ENCODE results near the gene SORCS2. TPM values are rescaled to one million over a fixed set of nuclear protein-coding genes. Genes with fewer than 3 reads are reported as not detected.
A peak's percentile ranks its signal among the peaks of the same experiment; 100 is the strongest.
"Not testable (repeated sequence)": the region's sequence is repeated elsewhere in the genome, so short reads cannot be mapped to it uniquely, and the experiment has no call there.

The SORCS2 gene
- total RNA-seq, 1 experiment from 2014 or later: 0.05 TPM

GRCh38 chr4:7598939-7599790 is 406.8 kb downstream of the SORCS2 start:
- Histone ChIP-seq H3K27me3 (replicated peaks) (peaks cover 4% of the 10 kb centered on the region), H3K27ac (no peak overlapping the region), H3K4me1 (replicated peaks) (no peaks in the 10 kb centered on the region), H3K9me3 (replicated peaks) (no peaks in the 10 kb centered on the region), H3K36me3 (no peaks in the 10 kb centered on the region), H3K4me3 (no peak overlapping the region)
- no peak for DNase-seq (ENCODE audit: low read depth in 1 of 2, low spot score in 2 of 2)

GRCh38 chr4:7600247-7600646 is 407.9 kb downstream of the SORCS2 start:
- H3K36me3 ChIP-seq: no peaks in the 10 kb centered on the region
- DNase-seq (ENCODE audit: low read depth in 1 of 2, low spot score in 2 of 2): no peak
- H3K27ac ChIP-seq: no peak overlapping the region
- H3K9me3 ChIP-seq (replicated peaks): no peaks in the 10 kb centered on the region
- H3K4me1 ChIP-seq (replicated peaks): no peaks in the 10 kb centered on the region
- H3K27me3 ChIP-seq (replicated peaks): peaks cover 4% of the 10 kb centered on the region
- H3K4me3 ChIP-seq: no peak overlapping the region

- H3K27me3 ChIP-seq (replicated peaks); H3K4me3 ChIP-seq; H3K9me3 ChIP-seq (replicated peaks); H3K4me1 ChIP-seq (replicated peaks); DNase-seq (ENCODE audit: low read depth in 1 of 2, low spot score in 2 of 2); H3K27ac ChIP-seq; H3K36me3 ChIP-seq: not testable (repeated sequence)
Measured at GRCh38 chr4:7602166-7602565, 409.8 kb downstream of the SORCS2 start.

- Histone ChIP-seq H3K36me3 (no peaks in the 10 kb centered on the region), H3K27ac (no peak overlapping the region), H3K4me3 (no peak overlapping the region), H3K4me1 (replicated peaks) (no peaks in the 10 kb centered on the region), H3K9me3 (replicated peaks) (no peaks in the 10 kb centered on the region), H3K27me3 (replicated peaks) (0 out of 2 replicates have a peak, but pooled peaks cover 5% of the 10 kb centered on the region)
- peak in 1 of 2 experiments; percentile 6 for DNase-seq (ENCODE audit: low read depth in 1 of 2, low spot score in 2 of 2)
Measured at GRCh38 chr4:7607156-7607910, 415.0 kb downstream of the SORCS2 start.

GRCh38 chr4:7608046-7608445 is 415.7 kb downstream of the SORCS2 start:
- DNase-seq (ENCODE audit: low read depth in 1 of 2, low spot score in 2 of 2): no peak
- H3K4me1 ChIP-seq (replicated peaks): no peaks in the 10 kb centered on the region
- H3K36me3 ChIP-seq: no peaks in the 10 kb centered on the region
- no peak overlapping the region for H3K4me3 ChIP-seq
- H3K9me3 ChIP-seq (replicated peaks): no peaks in the 10 kb centered on the region
- 0 out of 2 replicates have a peak, but pooled peaks cover 5% of the 10 kb centered on the region for H3K27me3 ChIP-seq (replicated peaks)
- no peak overlapping the region for H3K27ac ChIP-seq

GRCh38 chr4:7609316-7609715 is 417.0 kb downstream of the SORCS2 start:
- H3K4me1 ChIP-seq (replicated peaks): no peaks in the 10 kb centered on the region
- H3K27ac ChIP-seq: no peak overlapping the region
- 0 out of 2 replicates have a peak, but pooled peaks cover 5% of the 10 kb centered on the region for H3K27me3 ChIP-seq (replicated peaks)
- no peaks in the 10 kb centered on the region for H3K9me3 ChIP-seq (replicated peaks)
- no peak for DNase-seq (ENCODE audit: low read depth in 1 of 2, low spot score in 2 of 2)
- no peaks in the 10 kb centered on the region for H3K36me3 ChIP-seq
- no peak overlapping the region for H3K4me3 ChIP-seq

GRCh38 chr4:7610022-7610670 is 417.8 kb downstream of the SORCS2 start:
- Histone ChIP-seq H3K4me3 (no peak overlapping the region), H3K9me3 (replicated peaks) (no peaks in the 10 kb centered on the region), H3K36me3 (no peaks in the 10 kb centered on the region), H3K4me1 (replicated peaks) (no peaks in the 10 kb centered on the region), H3K27ac (no peak overlapping the region), H3K27me3 (replicated peaks) (0 out of 2 replicates have a peak, but pooled peaks cover 5% of the 10 kb centered on the region)
- no peak for DNase-seq (ENCODE audit: low read depth in 1 of 2, low spot score in 2 of 2)

- Histone ChIP-seq H3K27me3 (replicated peaks) (0 out of 2 replicates have a peak, but pooled peaks cover 5% of the 10 kb centered on the region), H3K4me1 (replicated peaks) (no peaks in the 10 kb centered on the region), H3K4me3 (no peak overlapping the region), H3K36me3 (no peaks in the 10 kb centered on the region), H3K27ac (no peak overlapping the region), H3K9me3 (replicated peaks) (no peaks in the 10 kb centered on the region)
- no peak for DNase-seq (ENCODE audit: low read depth in 1 of 2, low spot score in 2 of 2)
Measured at GRCh38 chr4:7610841-7611240, 418.5 kb downstream of the SORCS2 start.

- Histone ChIP-seq H3K36me3 (no peaks in the 10 kb centered on the region), H3K4me1 (replicated peaks) (no peaks in the 10 kb centered on the region), H3K4me3 (no peak overlapping the region), H3K9me3 (replicated peaks) (no peaks in the 10 kb centered on the region), H3K27ac (no peak overlapping the region), H3K27me3 (replicated peaks) (0 out of 2 replicates have a peak, but pooled peaks cover 5% of the 10 kb centered on the region)
- no peak for DNase-seq (ENCODE audit: low read depth in 1 of 2, low spot score in 2 of 2)
Measured at GRCh38 chr4:7612311-7612897, 420.1 kb downstream of the SORCS2 start.

- Histone ChIP-seq H3K4me1 (replicated peaks) (no peaks in the 10 kb centered on the region), H3K9me3 (replicated peaks) (no peaks in the 10 kb centered on the region), H3K27me3 (replicated peaks) (no peaks in the 10 kb centered on the region), H3K36me3 (no peaks in the 10 kb centered on the region), H3K27ac (no peak overlapping the region), H3K4me3 (no peak overlapping the region)
- no peak for DNase-seq (ENCODE audit: low read depth in 1 of 2, low spot score in 2 of 2)
Measured at GRCh38 chr4:7614350-7614949, 422.1 kb downstream of the SORCS2 start.

- Histone ChIP-seq H3K27ac (no peak overlapping the region), H3K9me3 (replicated peaks) (no peaks in the 10 kb centered on the region), H3K4me1 (replicated peaks) (no peaks in the 10 kb centered on the region), H3K36me3 (no peaks in the 10 kb centered on the region), H3K27me3 (replicated peaks) (peaks cover 9% of the 10 kb centered on the region), H3K4me3 (no peak overlapping the region)
- no peak for DNase-seq (ENCODE audit: low read depth in 1 of 2, low spot score in 2 of 2)
Measured at GRCh38 chr4:7616193-7616592, 423.9 kb downstream of the SORCS2 start.

- Histone ChIP-seq H3K4me3 (no peak overlapping the region), H3K27ac (no peak overlapping the region), H3K36me3 (no peaks in the 10 kb centered on the region), H3K27me3 (replicated peaks) (peaks cover 12% of the 10 kb centered on the region), H3K9me3 (replicated peaks) (no peaks in the 10 kb centered on the region), H3K4me1 (replicated peaks) (no peaks in the 10 kb centered on the region)
- no peak for DNase-seq (ENCODE audit: low read depth in 1 of 2, low spot score in 2 of 2)
Measured at GRCh38 chr4:7618361-7618760, 426.0 kb downstream of the SORCS2 start.

GRCh38 chr4:7620086-7620813 is 427.9 kb downstream of the SORCS2 start:
- no peaks in the 10 kb centered on the region for H3K36me3 ChIP-seq
- no peak for DNase-seq (ENCODE audit: low read depth in 1 of 2, low spot score in 2 of 2)
- no peaks in the 10 kb centered on the region for H3K9me3 ChIP-seq (replicated peaks)
- no peak overlapping the region for H3K27ac ChIP-seq
- H3K27me3 ChIP-seq (replicated peaks): peaks cover 27% of the 10 kb centered on the region
- H3K4me3 ChIP-seq: no peak overlapping the region
- no peaks in the 10 kb centered on the region for H3K4me1 ChIP-seq (replicated peaks)
